HepG2 (cell line): ENCODE measurements around the gene DDRGK1. TPM values are rescaled to one million over a fixed set of nuclear protein-coding genes. Genes with fewer than 3 reads are reported as not detected.
A peak's percentile ranks its signal among the peaks of the same experiment; 100 is the strongest.

Source experiments
- ARHGAP35 ChIP-seq: sonication (generic); formaldehyde crosslinking; IDR thresholded peaks from 2 replicates; pipeline ENCODE4 v1.9.0; 2022; ENCODE audit warnings: mild to moderate bottlenecking, inconsistent platforms, moderate library complexity, missing genetic modification reagents, borderline replicate concordance
- ATF7 ChIP-seq, 2 experiments: fragments of 450-650 bp in 1 of 2; sonication (generic) in 1 of 2; formaldehyde crosslinking in 1 of 2; IDR thresholded peaks; 2 replicates each; pipeline versions ENCODE4 v1.4.0 to v1.6.1; 2016 to 2020; ENCODE audit warnings: antibody characterized with exemption in 1 of 2, mild to moderate bottlenecking in 1 of 2, missing genetic modification reagents in 1 of 2
- GABPB1 ChIP-seq: IDR thresholded peaks from 2 replicates; pipeline ENCODE4 v1.6.1; 2016; ENCODE audit warnings: mild to moderate bottlenecking, missing genetic modification reagents, moderate library complexity, missing compliant biosample characterization
- HES4 ChIP-seq: sonication (generic); formaldehyde crosslinking; IDR thresholded peaks from 2 replicates; pipeline ENCODE4 v1.9.0; 2021; ENCODE audit warnings: mild to moderate bottlenecking, missing genetic modification reagents, borderline replicate concordance
- KDM3A ChIP-seq: IDR thresholded peaks from 2 replicates; pipeline ENCODE4 v1.6.1; 2018; ENCODE audit warnings: low read depth, missing compliant biosample characterization
- RARA ChIP-seq: IDR thresholded peaks from 2 replicates; pipeline ENCODE4 v1.6.1; 2016; ENCODE audit warnings: missing genetic modification reagents, missing compliant biosample characterization
- ZNF292 ChIP-seq: sonication (generic); formaldehyde crosslinking; IDR thresholded peaks from 2 replicates; pipeline ENCODE4 v1.8.1; 2022; ENCODE audit warnings: mild to moderate bottlenecking, low read depth, missing genetic modification reagents, borderline replicate concordance
- ZNF383 ChIP-seq: sonication (generic); formaldehyde crosslinking; IDR thresholded peaks from 2 replicates; pipeline ENCODE4 v1.4.0; 2020; ENCODE audit warnings: missing genetic modification reagents, mild to moderate bottlenecking, borderline replicate concordance
- ZNF572 ChIP-seq: sonication (generic); formaldehyde crosslinking; IDR thresholded peaks from 2 replicates; pipeline ENCODE4 v1.5.1; 2020; ENCODE audit warnings: mild to moderate bottlenecking, missing genetic modification reagents
- ZNF674 ChIP-seq: sonication (generic); formaldehyde crosslinking; IDR thresholded peaks from 2 replicates; pipeline ENCODE4 v1.5.0; 2020; ENCODE audit warnings: low read depth, mild to moderate bottlenecking, missing genetic modification reagents
- polyA plus RNA-seq, 8 experiments: library from polyadenylated mRNA; depleted of rRNA in 3 of 8; stranded (reverse) in 7 of 8; unstranded in 1 of 8; fragments of >200 nt; fragmentation: Illumina TruSeq in 4 of 8; extraction: Trizol in 4 of 8; gene quantifications; 2 replicates each; pipeline versions ENCODE4 v1.2.1 to v1.2.3, GENCODE V29; 2011 to 2016; ENCODE audit warnings: low read depth in 4 of 8, missing spikeins in 1 of 8, mixed read lengths in 1 of 8; ENCODE audit not compliant: insufficient read depth in 1 of 8
- total RNA-seq, 5 experiments: library from RNA; depleted of rRNA; stranded (reverse); fragments of >200 nt; fragmentation: Illumina TruSeq; extraction: Trizol; gene quantifications; 2 replicates each; pipeline ENCODE4 v1.2.3, GENCODE V29; 2016; ENCODE audit warnings: low read depth in 1 of 5
- TF ChIP-seq, protein P1 (sequence below): sonication (generic); formaldehyde crosslinking; IDR thresholded peaks from 2 replicates; pipeline ENCODE4 v1.5.0; 2020; ENCODE audit warnings: mild to moderate bottlenecking, missing genetic modification reagents
- TF ChIP-seq, protein P2 (sequence below), 2 experiments: sonication (generic) in 1 of 2; formaldehyde crosslinking in 1 of 2; IDR thresholded peaks; 2 replicates each; pipeline versions ENCODE4 v1.4.0 to v1.6.1; 2018 to 2020; ENCODE audit warnings: missing genetic modification reagents in 2 of 2, borderline replicate concordance in 1 of 2, low read depth in 1 of 2, mild to moderate bottlenecking in 1 of 2, missing biosample characterization in 1 of 2
- TF ChIP-seq, protein P3 (sequence below): sonication (generic); formaldehyde crosslinking; IDR thresholded peaks from 2 replicates; pipeline ENCODE4 v1.4.0; 2020; ENCODE audit warnings: low read depth, mild to moderate bottlenecking, missing genetic modification reagents
- TF ChIP-seq, protein P4 (sequence below): sonication (generic); formaldehyde crosslinking; IDR thresholded peaks from 2 replicates; pipeline ENCODE4 v1.4.0; 2020; ENCODE audit warnings: low read depth, missing genetic modification reagents
- TF ChIP-seq, protein P5 (sequence below): IDR thresholded peaks from 2 replicates; pipeline ENCODE4 v1.6.1; 2016

Gene DDRGK1
- total and polyA plus RNA-seq, 2 of the 13 experiments (the other 11 are each of a cell fraction or from before 2014, with no cell fraction given) = 96.7 to 149 TPM

DNA sequence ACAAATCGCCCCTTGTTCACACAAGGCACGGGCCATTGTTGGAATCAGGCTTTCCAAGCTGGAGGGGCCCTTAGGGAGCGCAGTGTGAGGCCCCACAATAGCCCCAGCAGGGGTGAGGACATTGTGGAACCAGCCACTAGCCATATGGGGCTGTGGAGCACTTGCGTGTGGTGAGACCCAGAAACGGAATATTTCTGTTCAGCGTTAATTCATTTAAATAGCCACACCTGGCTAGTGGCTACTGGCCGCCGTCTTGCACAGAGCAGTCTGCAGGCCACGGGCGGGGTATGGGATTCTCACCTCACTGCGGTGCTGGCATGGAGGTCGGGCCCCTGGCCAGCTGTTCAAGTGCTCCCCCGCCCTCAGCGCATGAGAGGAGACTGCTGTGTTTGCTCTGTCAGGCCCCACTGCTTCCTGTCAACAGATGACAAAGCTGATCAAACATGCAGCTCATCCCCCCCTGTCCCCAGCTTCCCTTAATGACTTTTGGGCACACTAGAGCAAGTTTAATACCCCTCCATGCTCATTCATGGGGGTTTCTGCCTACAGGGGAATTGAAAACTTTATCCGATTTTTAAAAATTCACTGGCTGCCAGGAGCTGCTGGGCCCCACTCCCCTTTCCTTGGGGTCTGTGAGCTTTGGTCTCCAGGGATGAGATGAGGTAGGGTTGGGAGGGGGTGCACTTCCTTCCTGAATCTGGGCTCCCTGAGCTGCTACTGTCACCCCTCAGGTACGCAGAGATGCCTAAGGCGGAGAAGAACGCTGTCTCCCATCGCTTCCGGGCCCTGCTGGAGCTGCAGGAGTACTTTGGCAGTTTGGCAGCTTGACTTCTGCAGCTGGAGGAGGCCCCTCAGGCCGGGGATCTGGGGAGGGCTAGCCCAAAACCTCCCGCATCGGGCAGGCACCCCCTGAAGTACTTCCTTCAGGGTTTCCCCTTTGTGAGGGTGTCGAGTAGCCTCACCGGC lies 18.4 kb upstream of the DDRGK1 start (continued):
- peak; percentile 66; the same call in 1 of the 2 replicates for TF ChIP-seq ZNF674 (CRISPR knock-in tag)
- TF ChIP-seq, protein P1, sequence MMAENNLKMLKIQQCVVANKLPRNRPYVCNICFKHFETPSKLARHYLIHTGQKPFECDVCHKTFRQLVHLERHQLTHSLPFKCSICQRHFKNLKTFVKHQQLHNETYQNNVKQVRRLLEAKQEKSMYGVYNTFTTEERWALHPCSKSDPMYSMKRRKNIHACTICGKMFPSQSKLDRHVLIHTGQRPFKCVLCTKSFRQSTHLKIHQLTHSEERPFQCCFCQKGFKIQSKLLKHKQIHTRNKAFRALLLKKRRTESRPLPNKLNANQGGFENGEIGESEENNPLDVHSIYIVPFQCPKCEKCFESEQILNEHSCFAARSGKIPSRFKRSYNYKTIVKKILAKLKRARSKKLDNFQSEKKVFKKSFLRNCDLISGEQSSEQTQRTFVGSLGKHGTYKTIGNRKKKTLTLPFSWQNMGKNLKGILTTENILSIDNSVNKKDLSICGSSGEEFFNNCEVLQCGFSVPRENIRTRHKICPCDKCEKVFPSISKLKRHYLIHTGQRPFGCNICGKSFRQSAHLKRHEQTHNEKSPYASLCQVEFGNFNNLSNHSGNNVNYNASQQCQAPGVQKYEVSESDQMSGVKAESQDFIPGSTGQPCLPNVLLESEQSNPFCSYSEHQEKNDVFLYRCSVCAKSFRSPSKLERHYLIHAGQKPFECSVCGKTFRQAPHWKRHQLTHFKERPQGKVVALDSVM (CRISPR knock-in tag) = peak; percentile 73
- TF ChIP-seq, protein P2, sequence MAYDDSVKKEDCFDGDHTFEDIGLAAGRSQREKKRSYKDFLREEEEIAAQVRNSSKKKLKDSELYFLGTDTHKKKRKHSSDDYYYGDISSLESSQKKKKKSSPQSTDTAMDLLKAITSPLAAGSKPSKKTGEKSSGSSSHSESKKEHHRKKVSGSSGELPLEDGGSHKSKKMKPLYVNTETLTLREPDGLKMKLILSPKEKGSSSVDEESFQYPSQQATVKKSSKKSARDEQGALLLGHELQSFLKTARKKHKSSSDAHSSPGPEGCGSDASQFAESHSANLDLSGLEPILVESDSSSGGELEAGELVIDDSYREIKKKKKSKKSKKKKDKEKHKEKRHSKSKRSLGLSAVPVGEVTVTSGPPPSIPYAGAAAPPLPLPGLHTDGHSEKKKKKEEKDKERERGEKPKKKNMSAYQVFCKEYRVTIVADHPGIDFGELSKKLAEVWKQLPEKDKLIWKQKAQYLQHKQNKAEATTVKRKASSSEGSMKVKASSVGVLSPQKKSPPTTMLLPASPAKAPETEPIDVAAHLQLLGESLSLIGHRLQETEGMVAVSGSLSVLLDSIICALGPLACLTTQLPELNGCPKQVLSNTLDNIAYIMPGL (CRISPR knock-in tag; IDR thresholded peaks at IDR 0.05; ENCODE audit: borderline replicate concordance in 1 of 2, low read depth in 1 of 2) = peak; percentile 78 to 82
- TF ChIP-seq ATF7 (IDR thresholded peaks at IDR 0.05) = peak; percentile 62
- TF ChIP-seq ATF7 (CRISPR knock-in tag; IDR thresholded peaks at IDR 0.05) = peak; percentile 98
- TF ChIP-seq, protein P3, sequence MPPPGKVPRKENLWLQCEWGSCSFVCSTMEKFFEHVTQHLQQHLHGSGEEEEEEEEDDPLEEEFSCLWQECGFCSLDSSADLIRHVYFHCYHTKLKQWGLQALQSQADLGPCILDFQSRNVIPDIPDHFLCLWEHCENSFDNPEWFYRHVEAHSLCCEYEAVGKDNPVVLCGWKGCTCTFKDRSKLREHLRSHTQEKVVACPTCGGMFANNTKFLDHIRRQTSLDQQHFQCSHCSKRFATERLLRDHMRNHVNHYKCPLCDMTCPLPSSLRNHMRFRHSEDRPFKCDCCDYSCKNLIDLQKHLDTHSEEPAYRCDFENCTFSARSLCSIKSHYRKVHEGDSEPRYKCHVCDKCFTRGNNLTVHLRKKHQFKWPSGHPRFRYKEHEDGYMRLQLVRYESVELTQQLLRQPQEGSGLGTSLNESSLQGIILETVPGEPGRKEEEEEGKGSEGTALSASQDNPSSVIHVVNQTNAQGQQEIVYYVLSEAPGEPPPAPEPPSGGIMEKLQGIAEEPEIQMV = peak; percentile 91
- TF ChIP-seq ARHGAP35 (CRISPR knock-in tag) = peak; percentile 78; the same call in 1 of the 2 replicates
- TF ChIP-seq KDM3A = peak; percentile 68; the same call in 1 of the 2 replicates
- no peak; the same call in 1 of the 2 replicates for TF ChIP-seq ZNF572 (CRISPR knock-in tag)
- peak; percentile 78; the same call in 1 of the 2 replicates for TF ChIP-seq ZNF383 (CRISPR knock-in tag)
- TF ChIP-seq, protein P4, sequence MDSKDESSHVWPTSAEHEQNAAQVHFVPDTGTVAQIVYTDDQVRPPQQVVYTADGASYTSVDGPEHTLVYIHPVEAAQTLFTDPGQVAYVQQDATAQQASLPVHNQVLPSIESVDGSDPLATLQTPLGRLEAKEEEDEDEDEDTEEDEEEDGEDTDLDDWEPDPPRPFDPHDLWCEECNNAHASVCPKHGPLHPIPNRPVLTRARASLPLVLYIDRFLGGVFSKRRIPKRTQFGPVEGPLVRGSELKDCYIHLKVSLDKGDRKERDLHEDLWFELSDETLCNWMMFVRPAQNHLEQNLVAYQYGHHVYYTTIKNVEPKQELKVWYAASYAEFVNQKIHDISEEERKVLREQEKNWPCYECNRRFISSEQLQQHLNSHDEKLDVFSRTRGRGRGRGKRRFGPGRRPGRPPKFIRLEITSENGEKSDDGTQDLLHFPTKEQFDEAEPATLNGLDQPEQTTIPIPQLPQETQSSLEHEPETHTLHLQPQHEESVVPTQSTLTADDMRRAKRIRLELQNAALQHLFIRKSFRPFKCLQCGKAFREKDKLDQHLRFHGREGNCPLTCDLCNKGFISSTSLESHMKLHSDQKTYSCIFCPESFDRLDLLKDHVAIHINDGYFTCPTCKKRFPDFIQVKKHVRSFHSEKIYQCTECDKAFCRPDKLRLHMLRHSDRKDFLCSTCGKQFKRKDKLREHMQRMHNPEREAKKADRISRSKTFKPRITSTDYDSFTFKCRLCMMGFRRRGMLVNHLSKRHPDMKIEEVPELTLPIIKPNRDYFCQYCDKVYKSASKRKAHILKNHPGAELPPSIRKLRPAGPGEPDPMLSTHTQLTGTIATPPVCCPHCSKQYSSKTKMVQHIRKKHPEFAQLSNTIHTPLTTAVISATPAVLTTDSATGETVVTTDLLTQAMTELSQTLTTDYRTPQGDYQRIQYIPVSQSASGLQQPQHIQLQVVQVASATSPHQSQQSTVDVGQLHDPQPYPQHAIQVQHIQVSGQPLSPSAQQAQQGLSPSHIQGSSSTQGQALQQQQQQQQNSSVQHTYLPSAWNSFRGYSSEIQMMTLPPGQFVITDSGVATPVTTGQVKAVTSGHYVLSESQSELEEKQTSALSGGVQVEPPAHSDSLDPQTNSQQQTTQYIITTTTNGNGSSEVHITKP = peak; percentile 84; the same call in 1 of the 2 replicates
- peak; percentile 94 for TF ChIP-seq GABPB1 (CRISPR knock-in tag)
- peak; percentile 94 for TF ChIP-seq RARA
- TF ChIP-seq, protein P5, sequence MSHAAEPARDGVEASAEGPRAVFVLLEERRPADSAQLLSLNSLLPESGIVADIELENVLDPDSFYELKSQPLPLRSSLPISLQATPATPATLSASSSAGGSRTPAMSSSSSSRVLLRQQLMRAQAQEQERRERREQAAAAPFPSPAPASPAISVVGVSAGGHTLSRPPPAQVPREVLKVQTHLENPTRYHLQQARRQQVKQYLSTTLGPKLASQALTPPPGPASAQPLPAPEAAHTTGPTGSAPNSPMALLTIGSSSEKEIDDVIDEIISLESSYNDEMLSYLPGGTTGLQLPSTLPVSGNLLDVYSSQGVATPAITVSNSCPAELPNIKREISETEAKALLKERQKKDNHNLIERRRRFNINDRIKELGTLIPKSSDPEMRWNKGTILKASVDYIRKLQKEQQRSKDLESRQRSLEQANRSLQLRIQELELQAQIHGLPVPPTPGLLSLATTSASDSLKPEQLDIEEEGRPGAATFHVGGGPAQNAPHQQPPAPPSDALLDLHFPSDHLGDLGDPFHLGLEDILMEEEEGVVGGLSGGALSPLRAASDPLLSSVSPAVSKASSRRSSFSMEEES (CRISPR knock-in tag) = peak; percentile 89
- TF ChIP-seq HES4 (CRISPR knock-in tag) = no peak
- peak; percentile 99 for TF ChIP-seq ZNF292 (CRISPR knock-in tag)
